RKO (cell line): Measurements from ENCODE around the gene PTCH1.

Experiments
- DNase-seq: peaks from one replicate; pipeline ENCODE4 v3.0.0-alpha.2; 2016; ENCODE audit warnings: low spot score

Gene PTCH1

GRCh38 chr9:95438561-95439357, 78.0 kb downstream of the PTCH1 start:
- peak; percentile 64 for DNase-seq

GRCh38 chr9:95437559-95437958, 79.2 kb downstream of the PTCH1 start:
- DNase-seq: no peak

- DNase-seq: no peak
Measured at GRCh38 chr9:95436416-95436815, 80.4 kb downstream of the PTCH1 start.

DNA sequence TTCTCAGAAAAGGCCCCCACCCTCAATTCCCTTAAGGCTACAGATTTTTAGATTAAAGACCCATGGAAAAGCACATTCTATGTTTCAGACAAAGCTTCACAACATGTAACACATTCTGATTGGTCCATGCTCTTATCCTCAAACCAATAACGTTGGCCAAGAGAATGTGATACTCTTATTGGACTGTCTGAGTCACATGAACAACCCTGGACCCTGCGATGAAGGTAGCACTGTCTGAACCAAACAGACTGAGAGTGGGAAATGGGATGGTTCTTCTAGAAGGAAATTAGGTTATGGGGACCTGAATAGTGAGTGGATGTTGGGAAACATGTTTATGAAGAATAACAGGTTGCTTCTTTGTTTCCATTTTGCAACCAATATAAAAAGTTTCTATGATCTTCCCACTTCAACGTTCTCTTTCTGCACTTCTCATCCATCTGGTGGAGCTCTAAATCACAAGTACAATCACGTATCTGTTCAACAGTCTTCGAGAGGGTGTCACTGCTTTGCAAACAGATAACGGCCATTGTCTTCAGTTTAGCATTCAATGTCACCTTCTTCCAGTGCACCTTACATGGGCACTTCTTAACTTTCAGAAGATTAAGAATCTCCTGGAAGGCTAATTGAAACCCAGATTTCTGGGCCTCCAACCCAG, 81.6 kb downstream of the PTCH1 start:
- DNase-seq: no peak

- DNase-seq: peak; percentile 44
Measured at GRCh38 chr9:95434116-95435073, 82.4 kb downstream of the PTCH1 start.

DNA sequence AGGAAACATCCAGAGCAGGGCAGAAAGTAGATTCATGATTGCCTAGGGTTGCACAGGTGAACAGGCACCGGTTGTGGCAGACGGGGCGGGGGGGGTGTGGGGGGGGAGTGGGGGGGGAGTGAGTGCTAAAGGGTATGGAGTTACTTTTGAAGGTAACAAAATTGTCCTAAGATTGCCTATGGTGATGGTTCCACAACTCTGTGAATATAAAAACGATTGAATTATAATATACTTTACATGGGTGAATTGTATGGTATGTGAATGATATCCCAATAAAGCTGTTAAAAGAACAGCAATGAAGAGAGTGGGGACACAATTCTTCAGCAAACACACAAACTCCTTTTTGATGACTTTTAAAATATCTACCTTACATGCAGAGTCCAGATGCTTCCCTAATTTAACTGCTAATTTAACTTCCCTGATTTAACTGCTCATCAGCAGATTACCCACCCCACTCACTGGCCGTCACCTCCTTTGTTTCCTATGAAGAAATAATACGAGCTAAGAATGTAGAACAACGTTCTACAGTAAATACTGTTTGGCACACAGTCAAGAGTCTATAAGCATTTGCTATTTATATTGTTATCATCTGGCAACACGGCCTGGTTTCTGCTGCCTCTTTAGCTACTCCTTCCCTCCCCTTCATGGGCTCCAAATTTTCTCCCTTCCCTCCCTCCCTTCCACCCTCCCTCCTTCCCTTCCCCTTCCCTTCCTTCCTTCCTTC, 83.5 kb downstream of the PTCH1 start:
- no peak for DNase-seq

DNA sequence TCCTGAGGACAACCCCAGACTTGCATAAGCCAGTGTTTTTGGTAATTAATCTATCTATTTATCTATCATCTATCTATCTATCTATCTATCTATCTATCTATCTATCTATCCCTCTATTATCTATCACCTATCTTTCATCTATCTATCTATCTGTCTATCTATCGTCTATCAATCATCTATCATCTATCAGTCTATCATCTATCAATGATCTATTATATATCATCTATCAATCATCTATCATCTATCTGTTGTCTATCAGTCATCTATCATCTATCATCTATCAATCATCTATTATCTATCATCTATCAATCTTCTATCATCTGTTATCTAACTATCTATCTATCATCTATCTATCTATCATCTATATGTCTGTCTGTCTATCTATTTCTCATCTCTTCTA, 85.5 kb downstream of the PTCH1 start:
- no peak for DNase-seq

GRCh38 chr9:95429948-95430620, 86.7 kb downstream of the PTCH1 start:
- no peak for DNase-seq

- no peak for DNase-seq
Measured at GRCh38 chr9:95429096-95429495, 87.7 kb downstream of the PTCH1 start.

DNA sequence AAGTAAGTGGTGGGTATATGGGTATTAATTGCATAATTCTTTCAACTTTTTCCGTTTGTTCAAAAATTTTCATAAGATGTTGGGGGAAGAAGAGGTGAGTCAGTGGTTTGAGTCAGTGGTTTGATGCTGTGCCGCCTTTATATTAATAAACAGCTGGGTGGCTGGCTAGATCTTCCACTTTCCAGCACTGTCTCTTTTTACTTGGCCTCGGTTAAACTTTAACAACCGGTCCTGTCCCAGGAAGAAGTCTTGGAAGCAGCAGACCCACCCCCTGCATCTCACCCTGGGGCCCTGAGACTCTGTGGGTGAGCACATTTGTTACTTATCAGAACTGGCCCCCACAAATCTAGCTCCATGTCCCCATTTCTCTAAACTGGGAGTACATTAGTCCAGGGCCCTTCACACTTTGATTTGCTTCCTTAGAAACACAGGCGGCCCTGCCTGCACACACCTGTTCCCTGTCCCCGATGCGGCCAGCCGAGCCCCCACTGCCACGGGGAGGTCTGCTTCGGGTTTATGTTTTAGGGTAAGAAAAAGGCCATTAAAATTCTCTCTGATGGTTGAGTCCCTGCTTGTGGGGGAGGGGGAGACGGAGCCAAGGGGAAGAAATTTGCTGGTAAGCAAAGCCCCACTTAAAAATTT, 90.7 kb downstream of the PTCH1 start:
- peak; percentile 88 for DNase-seq

- DNase-seq: no peak
Measured at GRCh38 chr9:95422650-95423049, 94.1 kb downstream of the PTCH1 start.

- DNase-seq: no peak
Measured at GRCh38 chr9:95420518-95420917, 96.3 kb downstream of the PTCH1 start.

DNA sequence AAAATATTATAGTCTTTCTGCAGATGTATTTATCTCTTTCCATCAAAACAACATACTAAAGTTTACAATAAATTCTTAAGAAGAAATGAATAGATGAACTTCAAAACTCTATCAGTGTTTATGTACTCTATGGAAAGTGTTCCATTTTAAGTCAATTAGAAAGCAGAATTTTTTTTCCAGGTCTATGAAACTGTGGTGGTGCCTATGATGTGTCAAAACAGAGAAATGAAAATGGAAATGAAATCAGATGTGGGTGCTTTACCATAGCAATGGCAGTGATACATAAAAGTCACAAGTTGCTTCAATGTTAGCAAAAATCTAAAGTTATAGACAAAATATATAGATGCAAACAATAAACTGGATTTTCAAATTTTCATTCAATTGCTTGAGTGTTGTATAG, 97.3 kb downstream of the PTCH1 start:
- DNase-seq: no peak

GRCh38 chr9:95415158-95415557, 101.6 kb downstream of the PTCH1 start:
- no peak for DNase-seq

- no peak for DNase-seq
Measured at GRCh38 chr9:95413793-95414192, 103.0 kb downstream of the PTCH1 start.

GRCh38 chr9:95411054-95411892, 105.5 kb downstream of the PTCH1 start:
- no peak for DNase-seq

GRCh38 chr9:95409650-95410426, 106.9 kb downstream of the PTCH1 start:
- peak; percentile 37 for DNase-seq

DNA sequence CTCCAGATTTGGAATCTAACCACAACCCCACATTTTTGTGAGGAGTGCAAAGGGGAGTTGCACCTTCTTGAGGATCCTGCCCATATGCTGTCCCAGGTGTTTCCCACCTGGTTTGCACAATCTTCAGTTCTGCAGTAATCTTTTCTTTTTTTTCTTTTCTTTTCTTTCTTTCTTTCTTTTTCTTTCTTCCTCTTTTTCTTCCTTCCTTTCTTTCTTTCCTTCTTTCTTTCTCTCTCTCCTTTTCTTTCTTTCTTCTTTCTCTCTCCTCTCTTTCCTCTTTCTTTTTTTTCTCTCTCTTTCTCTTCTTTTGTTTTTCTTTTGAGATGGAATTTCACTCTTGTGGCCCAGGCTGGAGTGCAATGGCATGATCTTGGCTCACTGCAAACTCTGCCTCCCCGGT, 109.2 kb downstream of the PTCH1 start:
- DNase-seq: no peak

GRCh38 chr9:95406121-95406520, 110.7 kb downstream of the PTCH1 start:
- no peak for DNase-seq
